Dermis microvascular lymphatic vessel endothelial cell (primary cell): Measurements from ENCODE around the gene CDH13. TPM values are rescaled to one million over a fixed set of nuclear protein-coding genes. Genes with fewer than 3 reads are reported as not detected.
A peak's percentile ranks its signal among the peaks of the same experiment; 100 is the strongest.

Experiments used
- DNase-seq, 2 donors: peaks; one replicate each; pipeline versions ENCODE4 v3.0.0 to v3.0.0-alpha.2; 2010; ENCODE audit warnings: low read depth in 2 of 2
- total RNA-seq: library from RNA; depleted of rRNA; stranded (reverse); fragments of >200 nt; gene quantifications from 2 replicates; pipeline ENCODE4 v1.2.1, GENCODE V29; 2014

CDH13 gene
- total RNA-seq, 1 donor from 2014 or later: 68.9 TPM

DNA sequence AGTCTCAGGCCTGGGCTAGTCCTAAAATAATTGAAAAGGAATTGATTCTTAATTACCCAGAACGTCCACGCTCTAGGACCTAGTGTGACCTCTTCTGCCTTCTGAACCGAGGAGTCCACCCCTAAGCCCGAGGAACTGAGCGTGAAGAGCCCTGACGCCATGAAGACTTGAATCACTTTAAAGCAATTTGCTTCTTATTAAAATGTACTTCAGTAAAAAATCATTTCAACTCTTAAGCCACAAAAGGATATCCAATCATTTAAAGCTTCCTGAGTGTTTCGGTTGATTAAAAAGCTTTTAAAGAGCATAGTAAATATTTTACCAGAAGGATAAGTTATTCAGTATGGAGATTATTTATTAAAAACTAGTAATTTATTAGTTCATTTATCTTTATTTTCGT is 1192.6 kb downstream of the CDH13 start:
- DNase-seq: no peak

DNA sequence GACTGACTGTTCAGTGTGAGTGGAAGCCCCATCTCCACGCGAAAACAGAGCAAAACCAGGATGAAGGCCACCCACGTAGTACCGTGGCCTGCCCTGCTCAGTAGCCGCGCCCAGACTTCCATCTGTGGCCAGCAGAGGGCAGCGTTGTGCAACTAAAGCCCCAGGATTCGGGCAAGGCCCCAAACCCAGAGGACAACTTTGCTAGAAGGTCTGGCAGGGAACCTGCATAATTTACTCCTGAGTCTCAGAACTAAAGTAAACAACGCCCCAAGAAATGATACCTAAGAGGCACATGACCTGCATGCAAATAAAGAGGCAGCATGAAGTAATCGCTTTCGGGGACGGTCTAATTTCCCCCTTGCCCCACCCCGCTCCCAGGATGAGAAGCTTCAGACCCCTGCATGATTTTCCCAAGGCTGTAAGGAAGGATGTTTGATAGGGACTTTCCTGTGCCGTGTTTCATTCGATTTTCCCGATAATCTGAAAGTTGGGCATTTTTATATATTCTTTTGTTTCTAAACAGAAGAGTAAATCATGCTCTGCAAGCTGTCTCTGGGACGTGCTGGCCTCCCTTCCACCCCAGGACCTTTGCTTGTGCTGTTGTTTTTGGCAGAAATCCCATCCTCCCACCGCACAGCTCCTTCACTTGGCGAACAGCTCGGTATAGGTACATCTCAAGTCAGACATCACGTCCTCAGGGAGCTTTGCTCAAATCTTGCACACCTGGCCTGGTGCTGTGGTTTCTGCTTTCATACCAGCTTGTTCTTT is 1199.6 kb downstream of the CDH13 start:
- DNase-seq: peak in 1 of 2 donors; percentile 57

DNA sequence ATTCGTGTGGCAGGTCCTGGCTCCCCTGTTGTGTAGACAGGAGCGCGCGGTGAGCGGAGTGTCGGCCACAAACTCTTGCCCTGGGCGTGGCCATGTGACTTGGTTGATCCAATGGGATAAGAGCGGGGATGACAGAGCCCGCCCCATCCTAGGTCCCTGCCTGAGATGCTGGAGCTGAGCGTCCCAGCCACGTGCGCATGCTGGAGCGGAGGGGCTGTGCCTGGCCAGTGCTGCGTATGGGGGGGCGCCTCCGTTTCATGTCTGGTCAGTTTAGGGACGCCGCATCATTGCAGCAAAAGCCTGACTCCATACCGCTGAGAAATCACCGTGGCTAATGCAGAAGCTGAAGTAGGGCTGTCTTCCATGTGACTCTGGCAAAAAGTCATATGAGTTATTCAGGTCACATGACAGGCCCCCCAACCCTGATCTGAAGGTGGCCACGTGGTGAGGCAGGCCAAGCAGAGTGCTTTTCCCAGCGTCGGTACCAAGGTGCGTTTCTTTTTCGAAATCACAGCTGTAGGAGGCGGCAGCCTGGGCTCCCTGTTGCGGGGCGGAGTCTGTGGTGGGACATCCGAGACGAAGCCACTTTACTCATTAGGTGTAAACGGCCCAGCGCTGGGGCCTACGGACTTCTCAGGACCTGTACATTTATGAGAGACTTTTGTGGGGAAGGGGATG is 1203.5 kb downstream of the CDH13 start:
- DNase-seq: no peak

DNA sequence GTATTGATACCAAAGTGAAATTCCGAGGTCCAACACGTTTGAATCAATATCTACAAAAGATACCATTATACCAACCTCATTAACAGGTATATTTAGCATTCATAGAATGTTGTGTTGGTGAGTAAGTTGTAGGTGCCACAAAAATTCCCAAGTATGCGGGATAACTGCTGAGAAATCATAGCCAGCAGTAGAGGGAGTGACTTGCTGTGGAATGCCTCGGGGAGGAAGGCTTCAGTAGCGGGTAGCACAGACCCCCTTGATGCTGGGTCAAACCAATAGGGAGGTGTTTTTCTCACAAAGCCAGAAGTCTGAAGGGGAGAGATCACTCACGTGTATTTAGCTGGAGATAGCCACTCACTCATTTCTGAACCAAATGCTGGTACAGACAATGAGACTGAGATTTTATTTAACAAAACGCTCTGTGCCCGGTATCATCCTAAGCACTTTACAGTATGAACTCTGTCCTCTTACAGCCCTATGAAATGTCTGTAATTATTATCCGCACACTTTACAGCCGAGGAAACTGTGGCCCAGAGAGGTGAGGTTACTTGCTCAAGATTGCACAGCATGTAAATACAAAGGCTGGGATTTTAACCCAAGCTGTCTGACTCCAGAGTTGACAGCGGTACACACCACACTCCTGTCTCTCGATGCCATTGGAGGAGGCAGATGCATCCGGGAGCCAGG is 1204.1 kb downstream of the CDH13 start:
- DNase-seq: no peak

DNA sequence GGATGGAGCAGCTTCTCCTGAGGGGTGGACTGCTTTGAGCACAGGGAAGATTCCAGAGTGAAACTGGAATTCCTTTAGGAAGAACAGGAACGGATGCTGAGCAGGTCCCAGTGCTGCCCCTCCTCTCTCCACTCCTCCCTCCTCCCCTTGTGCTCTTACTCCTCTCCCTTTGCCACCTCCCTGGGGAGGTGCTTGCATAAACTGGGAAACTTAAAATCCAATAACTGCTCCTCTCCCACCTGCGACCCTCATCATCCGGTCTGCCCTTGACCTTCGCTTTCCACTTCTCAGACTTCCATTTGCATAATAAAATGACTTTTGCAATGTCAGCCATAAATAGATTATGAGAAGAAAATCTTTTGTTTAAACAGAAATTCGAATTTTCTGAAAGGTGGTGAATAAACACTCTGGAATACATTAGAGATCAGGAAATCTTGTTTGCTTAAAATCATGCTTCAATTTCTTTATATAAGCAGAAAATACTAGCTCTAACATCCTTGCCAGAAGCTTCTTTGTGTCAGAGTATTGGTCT is 1204.8 kb downstream of the CDH13 start:
- no peak for DNase-seq

DNA sequence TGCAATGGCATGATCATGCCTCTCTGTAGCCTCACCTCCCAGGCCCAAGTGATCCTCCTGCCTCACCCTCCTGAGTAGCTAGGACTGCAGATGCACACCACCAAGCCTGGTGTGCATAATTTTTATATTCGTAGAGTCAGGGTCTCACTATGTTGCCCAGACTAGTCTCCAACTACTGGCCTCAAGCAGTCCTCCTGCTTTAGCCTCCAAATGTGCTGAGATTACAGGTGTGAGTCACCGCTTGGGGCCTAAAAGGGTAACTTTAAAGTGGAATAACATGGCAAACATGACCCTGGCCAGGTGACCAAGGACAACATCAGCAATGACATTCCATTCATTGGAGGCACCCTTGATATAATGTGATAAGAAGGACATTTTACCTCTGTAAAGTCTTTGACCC is 1207.2 kb downstream of the CDH13 start:
- DNase-seq: no peak

DNA sequence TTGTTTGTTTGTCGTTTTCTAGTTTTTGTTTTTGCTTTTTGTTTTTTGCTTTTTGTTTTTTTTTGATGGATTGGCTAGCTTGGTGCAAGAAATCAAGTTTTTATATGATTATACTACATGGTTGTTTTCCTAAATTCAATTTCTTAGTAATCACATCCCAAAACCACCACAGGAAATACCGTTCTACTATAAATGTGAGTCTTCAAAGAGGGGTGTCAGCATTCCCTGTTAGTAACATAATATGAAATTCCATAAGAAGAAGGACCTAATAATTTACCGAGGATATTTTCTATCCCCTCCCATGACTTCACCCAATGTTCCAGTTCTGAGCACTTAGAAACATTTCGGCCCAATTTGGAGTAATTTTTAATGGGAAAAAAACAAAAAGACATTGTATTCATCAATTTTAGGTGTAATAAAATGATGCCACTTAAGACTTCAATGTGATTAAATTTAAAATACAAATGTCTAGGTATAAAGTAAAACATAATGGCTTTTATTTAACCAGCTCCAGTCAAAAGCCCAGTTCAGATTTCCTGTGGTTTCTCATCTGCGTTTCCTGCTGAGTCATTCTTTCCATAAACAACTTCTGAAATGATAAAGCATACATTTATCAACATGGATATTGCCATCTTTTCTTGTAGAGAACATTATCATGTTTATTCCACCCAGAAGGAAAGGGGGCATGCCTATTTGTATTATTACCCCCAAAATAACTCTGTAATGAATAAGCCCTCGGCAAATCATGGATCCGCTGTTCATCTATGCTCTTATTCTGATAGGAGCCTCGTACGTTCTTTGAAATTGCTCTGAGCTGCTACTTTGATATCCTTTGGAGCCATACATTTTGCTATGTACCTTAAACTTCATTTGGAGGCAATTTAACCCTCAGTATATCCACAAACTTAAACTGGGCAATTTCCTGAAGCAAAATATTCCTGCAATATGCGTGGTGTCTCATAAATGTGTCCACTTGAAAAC is 1209.1 kb downstream of the CDH13 start:
- DNase-seq: peak; percentile 82 to 90

DNA sequence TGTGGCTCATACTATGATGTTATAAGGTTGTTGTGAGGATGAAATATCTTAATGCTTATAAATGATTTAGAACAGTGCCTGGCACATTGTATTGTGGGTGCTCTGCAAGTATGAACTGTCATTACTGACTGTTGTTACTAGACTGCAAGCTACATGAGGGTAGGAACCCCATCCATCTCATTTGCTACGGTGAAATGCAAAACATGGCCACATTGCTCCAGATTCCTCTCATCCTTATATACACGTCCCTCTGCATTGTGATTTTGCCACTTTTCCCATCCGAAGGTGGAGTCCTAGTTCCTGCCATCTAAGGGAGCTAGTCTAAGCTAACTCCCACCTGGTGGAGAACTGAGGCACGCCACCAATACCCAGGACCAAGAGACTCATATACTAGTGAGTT is 1210.8 kb downstream of the CDH13 start:
- DNase-seq: no peak

DNA sequence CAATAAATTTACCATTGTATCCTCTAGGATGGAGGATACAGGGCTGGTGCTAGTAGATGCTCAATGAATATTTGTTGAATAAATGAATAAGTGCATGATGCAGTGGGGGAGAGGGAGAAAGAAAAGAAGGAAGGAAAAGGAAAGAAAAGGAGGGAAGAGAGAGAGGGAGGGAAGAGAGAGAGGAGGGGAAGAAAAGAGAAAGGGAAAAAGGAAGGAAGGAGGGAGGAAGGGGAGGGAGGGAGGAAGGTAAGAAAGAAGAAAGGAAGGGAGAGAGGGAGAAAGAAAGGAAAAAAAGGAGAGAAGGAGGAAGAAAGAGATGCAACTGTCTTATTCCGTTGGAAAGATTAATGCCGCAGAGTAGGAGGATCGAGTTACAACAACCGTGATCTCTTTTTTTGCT is 1211.4 kb downstream of the CDH13 start:
- DNase-seq: no peak

DNA sequence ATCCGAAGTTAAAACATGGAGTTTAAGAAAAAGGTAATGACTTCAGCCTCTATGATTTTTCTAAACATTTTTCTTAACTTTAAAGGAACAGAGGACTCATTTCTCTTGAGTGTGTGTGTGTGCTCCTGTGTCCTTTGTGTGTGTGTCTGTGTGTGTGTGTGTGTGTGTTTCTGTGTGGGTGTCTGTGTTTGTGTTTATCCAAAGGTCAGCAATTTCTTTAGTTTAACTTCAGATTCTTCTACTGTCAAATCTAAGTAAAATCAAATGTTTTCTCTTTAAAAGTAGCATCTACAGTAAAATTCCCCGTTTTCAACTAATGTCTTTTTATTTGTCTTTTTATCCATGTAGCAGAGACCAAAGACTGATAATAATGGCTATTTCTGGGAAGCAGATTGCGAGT is 1212.8 kb downstream of the CDH13 start:
- no peak for DNase-seq

DNA sequence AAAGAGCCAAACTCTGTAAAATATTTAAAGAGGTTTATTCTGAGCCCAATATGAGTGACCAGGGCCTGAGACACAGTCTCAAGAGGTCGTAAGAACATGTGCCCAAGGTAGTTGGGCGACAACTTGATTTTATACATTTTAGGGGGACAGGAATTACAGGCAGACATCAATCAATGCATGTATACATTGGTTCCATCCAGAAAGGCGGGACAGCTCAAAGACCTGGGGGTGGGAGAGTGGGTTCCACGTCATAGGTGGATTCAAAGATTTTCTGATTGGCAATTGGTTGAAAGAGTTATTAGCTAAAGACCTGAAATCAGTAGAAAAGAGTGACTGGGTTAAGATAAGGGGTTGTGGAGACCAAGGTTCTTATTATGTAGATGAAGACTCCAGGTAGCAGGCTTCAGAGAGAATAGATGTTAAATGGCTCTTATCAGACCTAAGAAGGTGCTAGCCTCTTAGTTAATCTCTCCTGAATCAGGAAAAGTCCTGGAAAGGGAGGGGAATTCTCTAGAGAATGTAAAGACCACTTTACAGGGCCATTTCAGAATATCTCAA is 1213.4 kb downstream of the CDH13 start:
- DNase-seq: no peak

DNA sequence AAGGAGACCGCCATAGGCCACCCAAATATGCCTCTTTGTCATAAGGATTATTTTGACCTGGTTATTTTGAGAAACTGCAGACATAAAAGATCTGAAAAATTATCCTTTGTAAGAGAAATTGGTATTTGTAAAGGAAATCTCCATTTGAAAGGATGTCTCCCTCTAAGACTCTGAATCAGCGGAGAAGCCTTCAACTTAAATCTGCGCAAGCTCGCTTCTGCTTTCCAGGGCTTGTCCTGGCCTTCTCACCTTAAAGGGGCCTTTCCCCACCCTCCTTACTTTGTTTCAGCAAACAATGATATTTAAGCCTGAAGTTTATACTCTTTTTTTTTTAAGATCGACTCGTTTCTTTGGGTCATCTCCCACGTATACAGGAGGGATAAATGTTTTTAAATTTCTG is 1215.5 kb downstream of the CDH13 start:
- DNase-seq: no peak

DNA sequence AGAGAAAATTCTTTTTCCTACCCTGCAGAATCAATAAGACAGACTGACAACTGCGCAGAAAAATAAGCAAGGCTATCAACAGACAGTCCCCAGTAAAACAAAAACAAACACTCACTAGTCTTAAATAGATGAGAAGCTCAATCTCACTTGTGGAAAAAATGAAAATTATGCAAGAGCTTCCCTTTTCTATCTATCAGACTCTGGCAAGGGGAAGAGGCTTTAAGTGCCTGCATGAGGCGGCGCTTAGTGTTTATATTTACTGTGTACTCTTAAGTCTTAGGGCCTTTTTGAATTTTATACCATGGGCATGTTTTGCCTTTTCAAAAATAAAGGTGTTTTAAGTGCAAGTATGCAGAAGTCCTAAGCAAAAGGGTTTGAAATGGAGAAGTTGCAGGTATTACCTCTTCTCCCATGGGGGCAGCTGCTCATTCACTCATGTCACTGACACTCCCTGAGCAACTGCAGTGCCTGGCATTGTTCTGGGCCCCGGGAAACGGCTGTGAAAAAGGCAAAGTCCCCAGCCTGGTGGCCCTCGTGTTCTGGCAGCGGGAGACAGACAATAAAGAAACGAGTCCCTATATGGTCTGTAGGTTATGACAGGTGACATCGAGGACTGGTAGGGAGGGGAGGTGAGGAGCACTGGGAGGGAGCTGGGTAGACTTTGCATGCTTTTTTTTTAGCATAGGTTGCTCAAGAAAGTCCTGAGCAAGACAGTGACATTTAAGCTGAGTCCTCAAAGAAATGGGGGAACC is 1216.2 kb downstream of the CDH13 start:
- DNase-seq: no peak

DNA sequence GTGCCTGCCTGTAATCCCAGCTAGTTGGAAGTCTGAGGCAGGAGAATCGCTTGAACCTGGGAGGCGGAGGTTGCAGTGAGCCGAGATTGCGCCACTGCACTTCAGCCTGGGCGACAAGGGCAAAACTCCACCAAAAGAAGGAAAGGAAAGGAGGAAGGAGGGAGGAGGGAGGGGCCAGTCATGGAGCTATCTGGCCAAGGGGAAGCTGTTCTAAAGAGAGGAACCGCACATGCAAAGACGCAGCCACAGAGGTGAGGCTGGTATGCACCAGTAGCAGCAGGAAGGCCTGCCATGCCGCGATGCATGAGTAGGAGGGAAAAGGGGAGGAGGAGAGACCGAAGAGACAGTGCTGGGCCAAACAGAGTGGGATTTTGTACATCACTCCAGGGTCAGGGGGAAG is 1216.9 kb downstream of the CDH13 start:
- no peak for DNase-seq

DNA sequence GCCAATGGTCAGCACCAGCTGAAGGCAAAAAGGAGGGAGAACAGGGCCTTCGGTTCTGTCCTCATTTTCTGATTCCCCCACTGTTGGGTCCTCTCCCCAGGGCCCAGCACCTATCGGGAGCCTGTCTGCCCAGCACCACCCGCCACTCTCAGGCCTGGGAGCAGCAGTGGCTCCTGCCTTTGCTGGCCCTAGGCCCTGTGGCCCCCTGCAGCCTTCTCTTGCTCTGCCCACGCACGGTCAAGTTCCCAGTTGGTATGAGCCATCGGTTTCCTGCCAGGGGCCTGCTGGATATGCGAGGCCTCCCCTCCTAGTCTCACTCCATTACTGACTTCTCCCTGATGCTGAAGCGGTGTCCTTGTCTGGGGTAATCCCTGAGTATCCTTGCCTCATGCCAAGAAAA is 1218.5 kb downstream of the CDH13 start:
- DNase-seq: no peak

DNA sequence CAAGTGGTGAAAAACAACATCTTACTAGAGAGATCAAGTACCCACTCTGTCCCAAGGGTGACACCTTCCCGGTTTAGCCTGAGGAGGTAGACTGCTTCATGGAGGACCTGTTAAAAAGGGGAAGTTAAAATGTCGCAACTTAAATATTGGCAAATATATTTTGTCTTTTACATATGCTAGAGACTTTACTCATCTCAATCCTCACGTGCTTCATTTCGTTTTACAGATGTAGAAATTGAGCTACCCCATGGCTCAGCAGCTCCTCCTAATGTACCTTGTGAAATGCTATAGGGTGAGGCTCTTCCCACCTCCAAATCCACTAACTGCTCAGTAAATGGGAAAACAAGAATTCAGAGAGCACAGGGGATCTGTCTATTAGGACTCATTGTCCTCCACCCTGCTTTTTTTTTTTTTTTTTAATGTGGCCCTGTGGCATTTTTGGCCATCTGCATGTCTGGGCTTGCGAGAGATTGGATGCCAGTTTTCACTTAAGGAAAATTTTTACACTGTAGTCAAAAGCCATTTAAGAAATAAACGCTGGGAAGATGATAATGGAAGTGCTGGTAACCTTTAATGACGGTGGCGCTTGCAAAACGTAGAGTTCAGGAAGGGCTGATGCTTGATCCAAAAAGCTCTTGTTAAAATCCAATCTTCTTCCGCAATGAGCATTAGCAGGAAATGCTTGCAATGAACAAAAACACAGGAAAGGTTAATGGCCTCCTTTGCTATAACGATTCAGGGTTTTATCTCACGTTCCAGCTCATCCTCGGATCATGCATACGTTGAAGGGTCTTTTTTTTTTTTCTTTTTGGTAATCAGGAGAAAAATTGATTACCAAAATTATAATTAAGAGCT is 1220.8 kb downstream of the CDH13 start:
- peak; percentile 59 to 70 for DNase-seq

DNA sequence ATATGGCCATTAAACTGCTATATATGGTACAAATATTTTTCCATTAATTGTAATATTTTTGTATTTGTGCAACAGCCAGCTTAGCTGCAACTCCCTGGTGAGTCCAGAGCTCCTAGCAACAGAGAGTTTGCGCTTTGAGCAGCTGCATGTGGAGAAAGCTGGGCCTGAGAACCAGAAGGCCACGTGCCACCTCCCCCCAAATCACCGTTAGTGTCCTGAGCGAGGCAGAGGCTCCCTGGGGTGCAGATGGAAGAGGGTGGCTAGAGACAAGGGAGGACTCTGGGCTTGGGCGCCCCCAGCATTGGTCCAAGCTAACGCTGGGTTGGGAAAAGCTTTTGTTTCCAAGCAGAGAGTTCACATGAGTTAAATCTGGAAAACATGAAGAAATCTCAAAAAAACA is 1222.7 kb downstream of the CDH13 start:
- DNase-seq: no peak
